Limb (tissue), 2 donors: ENCODE measurements around the gene EPHX1.
"Not testable (repeated sequence)": the region's sequence is repeated elsewhere in the genome, so short reads cannot be mapped to it uniquely, and the experiment has no call there.

Experiments
- DNase-seq, 2 donors: peaks; one replicate each; pipeline ENCODE4 v3.0.0-alpha.2; 2016; ENCODE audit errors: extremely low spot score in 2 of 2

The EPHX1 gene

DNA sequence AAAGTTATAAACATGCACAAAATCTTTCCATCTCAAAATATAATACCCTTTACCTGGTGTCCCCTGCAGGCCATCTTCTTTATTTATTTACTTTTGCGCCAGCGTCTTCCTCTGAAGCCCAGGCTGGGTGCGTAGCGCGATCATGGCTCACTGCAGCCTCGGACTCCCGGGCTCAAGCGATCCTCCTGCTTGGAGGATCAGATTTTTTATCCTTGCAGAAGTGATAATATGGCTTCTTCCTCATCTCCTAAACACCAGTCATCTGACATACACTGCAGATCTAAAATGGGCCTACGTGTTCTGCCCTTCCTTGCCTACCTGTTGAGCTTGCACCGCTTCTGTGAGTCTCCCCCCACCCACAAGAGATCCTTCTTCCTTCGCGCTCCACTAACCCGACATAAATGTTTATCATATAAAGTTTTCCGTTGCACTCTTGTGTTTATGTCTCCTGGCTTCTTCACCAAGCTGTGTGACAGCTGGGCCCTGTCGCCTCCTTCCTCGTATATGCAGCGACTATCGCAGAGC is 32.8 kb upstream of the EPHX1 start:
- no peak for DNase-seq

DNA sequence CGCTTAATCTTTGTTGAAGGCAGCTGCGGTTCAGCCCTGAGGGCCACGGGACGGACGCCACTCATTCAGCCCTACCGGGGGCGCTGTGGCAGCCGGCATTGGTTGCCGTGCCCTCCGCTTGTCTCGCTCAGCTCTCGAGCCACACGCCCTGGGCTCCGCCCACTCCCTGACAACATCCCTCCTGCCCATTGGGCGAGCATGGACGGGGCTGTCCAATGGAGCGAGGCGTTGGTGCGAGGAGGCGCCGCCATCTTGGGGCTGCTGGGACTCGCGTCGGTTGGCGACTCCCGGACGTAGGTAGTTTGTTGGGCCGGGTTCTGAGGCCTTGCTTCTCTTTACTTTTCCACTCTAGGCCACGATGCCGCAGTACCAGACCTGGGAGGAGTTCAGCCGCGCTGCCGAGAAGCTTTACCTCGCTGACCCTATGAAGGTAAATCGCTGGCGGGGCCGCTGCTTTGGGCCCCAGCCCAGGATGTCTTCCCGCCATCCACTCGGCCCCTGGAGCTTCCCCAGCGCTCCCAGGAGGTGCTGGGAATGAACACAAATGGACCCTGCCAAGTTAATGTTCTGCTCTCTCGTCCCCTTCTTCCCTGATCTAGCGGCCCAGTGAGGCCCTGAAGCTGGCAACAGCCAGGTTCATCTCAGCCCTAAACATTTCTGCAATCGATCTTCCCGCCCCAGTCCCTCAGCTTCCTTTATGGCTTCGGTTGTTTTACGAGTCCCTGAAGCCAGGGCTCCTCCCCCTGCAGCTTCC is 32.2 kb upstream of the EPHX1 start, which contains the start of gene SRP9:
SRP9 (plus strand) TSS at position 244 of the 754 bp plus-strand sequence; CDS start at position 359, 115 bp downstream.
- DNase-seq: peak; percentile 99

DNA sequence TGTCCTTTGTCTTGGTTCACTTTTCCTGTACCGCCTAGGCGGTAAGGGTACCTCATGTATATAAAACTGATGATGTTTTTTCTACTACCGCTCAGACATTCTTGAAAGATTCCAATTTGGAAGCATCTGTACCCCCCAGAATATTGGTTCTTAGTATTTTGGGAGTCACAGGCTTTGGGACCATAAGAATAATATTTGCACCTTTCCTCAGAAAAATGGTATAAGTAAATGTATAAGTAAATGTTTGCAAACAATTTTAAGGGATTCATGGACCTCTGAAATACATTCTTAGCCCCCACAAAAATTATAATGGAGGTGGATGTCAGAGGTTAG is 31.6 kb upstream of the EPHX1 start:
- DNase-seq: no peak

DNA sequence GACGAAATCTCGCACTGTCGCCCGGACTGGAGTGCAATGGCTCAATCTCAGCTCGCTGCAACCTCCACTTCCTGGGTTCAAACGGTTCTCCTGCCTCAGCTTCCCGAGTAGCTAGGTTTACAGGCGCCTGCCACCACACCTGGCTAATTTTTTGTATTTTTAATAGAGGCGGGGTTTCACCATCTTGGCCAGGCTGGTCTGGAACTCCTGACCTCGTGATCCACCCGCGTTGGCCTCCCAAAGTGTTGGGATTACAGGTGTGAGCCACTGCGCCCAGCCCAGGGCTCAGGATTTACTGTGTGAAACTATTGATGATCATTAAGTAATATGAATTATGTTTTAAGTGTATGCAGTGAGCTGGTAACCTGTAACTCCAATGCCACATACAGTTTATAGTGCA is 30.8 kb upstream of the EPHX1 start:
- not testable (repeated sequence) for DNase-seq

DNA sequence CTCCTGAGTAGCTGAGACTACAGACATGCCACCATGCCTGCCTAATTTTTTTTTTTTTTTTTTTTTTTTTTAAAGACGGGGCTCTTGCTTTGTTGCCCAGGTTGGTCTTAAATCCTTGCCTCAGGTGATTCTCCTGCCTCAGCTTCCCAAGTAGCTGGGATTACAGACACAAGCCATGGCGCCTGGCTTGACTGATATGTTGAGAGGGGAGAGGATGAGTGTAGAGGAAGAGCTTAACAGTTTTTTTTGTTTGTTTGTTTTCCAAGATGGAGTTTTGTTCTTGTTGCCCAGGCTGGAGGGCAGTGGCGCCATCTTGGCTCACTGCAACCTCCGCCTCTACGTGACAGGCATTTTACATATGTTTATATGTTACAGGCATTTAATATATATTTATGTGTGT is 29.8 kb upstream of the EPHX1 start:
- DNase-seq: no peak

DNA sequence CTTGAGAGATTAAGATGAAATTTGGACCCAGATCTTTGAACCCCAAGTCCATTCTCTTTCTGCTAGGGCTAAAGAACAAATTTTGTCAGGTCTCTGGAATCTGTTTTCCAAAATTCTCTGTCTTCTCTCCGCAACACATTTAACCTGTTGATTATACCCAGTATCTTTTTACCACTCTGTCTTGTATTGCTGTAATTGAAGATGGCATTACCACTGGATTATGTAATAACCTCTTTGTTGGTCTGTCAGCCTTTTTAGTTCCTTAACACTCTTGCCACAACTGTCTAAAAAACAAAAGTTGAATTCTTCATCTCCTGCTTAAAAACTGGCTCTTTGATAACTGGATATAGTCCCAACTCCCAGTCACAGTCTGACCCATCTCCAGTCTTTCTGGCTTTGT is 29.3 kb upstream of the EPHX1 start:
- DNase-seq: no peak

DNA sequence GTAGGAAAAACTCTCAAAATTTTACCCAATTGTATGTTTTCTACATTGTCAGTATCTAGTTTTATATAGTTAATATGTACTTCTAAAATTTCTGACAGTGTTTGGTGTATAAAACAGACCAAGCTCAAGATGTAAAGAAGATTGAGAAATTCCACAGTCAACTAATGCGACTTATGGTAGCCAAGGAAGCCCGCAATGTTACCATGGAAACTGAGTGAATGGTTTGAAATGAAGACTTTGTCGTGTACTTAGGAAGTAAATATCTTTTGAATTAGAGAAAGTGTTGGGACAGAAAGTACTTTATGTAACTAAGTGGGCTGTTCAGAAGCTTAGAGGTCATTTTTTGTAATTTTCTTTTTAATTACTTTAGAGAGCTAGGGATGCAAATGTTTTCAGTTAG is 20.8 kb upstream of the EPHX1 start:
- not testable (repeated sequence) for DNase-seq

DNA sequence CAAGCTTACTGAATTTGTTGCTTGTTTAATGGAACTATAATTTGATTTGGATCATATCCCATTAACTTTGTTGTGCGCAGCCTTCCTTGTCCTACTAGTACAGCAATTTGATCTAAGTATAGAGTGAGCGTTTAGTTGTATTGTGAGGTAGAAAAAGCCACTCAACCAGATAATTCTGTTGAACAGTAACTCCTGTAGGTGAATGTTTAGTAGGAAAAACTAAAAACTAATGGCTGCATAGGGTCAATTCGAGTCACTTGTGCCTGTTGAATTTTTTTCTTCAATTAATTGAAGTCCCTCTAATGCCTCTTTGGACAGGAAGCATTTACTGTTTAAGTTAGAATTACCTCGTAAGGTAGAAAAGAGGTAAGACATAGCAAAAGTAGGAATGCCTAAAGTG is 15.0 kb upstream of the EPHX1 start:
- DNase-seq: no peak

DNA sequence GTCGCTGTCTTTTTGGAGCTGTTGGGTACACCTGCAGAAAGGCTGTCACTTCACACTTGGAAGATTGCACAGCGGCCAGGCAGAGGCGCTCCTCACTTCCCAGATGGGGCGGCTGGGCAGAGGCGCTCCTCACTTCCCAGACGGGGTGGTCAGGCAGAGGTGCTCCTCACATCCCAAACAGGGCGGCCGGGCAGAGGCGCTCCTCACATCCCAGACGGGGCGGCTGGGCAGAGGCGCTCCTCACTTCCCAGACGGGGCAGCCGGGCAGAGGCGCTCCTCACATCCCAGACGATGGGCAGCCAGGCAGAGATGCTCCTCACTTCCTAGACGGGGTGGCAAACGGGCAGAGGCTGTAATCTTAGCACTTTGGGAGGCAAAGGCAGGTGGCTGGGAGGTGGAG is 13.8 kb upstream of the EPHX1 start:
- not testable (repeated sequence) for DNase-seq

DNA sequence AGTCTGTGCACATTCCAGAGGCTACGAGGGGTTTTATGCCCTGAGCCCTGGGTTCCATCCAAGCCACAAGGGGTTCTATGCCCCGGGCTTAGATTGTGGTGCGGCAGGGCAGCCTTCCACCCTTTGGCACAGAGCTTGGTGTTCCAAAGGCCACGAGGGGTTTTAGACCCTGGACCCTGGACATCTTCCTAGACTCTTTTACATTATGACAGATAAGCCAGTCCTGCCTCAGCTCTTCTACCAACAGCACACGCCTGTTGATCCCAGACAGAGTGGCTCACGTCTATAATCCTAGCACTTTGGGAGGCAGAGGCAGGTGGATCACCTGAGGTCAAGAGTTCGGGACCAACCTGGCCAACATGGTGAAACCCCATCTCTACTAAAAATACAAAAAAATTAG is 8.8 kb upstream of the EPHX1 start:
- not testable (repeated sequence) for DNase-seq

DNA sequence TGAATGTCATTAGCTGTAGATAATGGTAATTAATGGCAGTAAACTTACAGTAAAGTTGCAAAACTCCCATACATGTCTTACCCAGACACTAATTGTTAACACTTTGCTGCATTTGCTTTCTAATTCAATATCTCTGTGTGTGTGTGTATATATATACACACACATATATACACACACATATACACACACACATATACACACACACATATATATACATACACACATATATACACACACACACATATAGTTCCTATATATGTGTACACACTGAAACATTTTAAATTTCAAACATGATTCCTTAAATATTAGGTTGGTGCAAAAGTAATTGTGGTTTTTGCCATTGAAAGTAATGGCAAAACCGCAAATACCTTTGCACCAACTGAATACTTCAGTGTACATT is 3.7 kb upstream of the EPHX1 start:
- DNase-seq: no peak

DNA sequence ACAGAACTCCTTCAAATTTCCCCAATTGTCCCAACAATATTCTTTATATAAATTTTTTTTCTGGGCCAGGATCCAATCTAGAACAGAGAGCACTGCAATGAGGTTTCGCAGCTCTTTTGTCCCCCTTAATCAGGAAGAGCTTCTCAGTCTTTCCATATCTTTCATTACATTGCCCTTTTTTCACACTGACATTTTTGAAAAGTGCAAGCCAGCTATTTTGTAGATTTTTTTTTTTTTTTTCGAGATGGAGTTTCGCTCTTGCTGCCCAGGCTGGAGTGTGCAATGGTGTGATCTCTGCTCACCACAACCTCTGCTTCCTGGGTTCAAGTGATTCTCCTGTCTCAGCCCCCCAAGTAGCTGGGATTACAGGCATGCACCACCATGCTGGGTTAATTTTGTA is 3.2 kb upstream of the EPHX1 start:
- not testable (repeated sequence) for DNase-seq

DNA sequence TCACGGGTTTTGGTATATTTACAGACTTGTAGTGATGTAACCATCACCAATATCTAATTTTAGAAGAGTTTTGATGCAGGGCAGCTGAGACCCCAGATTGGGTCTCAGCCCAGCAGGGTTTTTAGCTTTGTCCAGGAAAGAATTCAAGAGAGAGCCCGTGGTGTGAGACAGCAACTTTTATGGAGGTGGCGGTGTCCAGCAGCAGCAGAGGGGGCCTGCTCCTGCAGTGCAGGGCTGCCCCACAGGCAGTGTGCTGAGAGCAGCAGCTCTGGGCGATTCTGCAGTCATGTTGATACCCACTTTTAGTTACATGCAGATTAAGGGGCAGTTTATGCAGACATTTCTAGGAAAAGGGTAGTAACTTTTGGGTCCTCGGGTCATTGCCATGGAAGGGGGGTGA is 1.8 kb upstream of the EPHX1 start:
- no peak for DNase-seq

DNA sequence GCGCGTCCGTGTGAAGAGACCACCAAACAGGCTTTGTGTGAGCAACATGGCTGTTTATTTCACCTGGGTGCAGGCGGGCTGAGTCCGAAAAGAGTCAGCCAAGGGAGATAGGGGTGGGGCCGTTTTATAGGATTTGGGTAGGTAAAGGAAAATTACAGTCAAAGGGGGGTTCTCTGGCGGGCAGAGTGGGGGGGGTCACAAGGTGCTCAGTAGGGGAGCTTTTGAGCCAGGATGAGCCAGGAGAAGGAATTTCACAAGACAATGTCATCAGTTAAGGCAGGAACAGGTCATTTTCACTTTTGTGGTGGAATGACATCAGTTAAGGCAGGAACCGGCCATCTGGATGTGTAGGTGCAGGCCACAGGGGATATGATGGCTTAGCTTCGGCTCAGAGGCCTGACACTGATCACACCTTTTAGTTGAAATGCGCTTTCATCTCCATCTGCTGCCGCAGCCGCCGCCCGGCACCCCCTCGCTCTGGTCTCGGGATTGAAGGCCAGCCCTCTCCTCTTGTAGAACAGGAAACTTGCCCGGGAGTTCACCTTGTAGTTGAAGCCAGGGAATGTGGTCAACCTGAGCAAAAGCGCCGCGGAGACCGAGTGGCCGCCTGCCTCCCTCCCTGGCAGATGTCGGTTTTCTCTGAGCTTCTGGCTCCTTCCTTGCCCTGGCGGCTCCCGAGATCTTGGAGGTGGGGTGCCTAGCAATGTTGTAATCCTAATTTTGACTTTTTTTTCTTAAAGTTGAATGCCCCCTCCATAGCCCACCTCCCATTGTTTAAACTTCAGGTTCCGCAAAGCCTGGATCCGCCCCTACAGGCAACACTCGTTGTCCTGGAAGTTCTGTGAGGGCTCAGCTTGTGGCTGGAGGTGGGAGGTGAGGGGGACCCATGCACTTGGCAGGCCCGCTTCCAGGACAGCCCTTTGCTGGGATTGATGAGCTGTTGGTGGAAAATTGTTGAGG is 935 bp downstream of the EPHX1 start:
- DNase-seq: peak in 1 of 2 donors; percentile 60

DNA sequence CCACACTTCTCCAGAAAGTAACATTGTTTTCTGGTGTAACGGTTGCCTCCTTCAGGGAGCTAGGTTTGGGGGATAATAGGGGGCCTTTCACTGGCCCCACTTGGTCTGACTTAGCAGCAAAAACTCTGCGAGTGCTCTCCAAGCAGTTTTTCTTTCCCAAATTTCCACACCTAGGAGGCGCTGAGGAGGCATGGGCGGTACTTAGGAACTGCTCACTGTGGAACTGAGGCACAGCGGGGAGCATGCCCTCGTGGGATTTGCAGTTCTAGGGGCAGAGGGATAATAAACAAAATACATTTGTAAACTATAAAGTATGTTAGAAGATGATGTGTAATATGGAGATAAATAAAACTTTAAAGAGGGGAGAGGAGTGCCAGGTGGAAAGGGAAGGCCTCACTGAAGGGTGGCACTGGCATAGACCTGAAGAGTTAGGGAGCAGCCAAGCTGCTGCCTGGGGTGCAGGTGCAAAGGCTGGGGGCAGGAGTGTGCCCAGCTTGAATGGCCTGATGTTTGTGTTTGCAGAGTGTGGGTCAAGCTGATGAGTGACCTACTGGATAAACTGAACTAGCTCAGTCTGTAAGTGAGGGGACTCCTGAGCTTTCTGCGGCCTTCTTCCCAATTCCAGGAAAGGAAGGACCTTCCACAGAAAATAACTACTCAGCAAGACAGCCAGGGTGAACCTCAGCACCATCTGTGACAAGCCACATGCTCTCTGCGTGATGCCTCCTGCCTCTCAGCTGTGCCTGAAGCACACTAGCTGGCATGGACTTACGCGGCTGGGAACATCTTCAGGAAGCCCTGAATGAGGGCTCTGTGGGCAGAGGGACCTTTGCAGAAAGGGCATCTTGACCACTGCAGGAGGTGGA is 1.9 kb downstream of the EPHX1 start:
- DNase-seq: no peak

DNA sequence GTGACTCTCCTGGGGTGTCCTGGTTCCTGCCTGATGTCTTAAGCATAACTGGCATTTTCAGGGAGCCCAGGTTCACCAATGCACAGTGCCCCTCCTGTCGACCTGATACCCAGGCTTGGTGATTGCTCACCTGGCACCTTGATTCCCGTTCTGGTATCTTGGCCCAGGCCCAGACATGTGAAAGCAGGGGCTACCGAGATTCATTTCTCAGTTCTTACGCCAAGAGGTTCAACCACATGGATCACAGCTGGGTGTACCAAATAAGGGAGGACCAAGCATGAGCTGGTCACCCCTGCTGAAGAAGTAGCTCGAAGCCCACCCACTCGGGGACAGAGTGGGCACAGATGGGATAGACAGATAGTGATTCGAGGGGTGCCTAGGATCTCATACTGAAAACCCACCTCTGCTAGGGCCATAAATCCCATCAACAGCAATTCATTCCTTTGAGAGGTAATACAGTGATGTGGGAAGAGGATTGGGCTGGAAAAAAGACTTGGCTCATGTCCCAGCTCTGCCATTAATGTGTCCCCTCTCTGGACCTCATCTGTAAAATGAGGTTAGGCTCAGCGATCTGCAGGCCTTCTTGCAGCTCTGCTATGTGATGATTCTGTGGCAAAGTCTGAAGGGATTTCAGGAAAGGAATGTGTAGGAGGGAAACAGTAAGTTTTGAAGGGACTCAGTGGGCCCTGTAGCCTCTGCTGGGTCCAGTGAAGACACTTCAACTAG is 2.7 kb downstream of the EPHX1 start:
- DNase-seq: no peak

DNA sequence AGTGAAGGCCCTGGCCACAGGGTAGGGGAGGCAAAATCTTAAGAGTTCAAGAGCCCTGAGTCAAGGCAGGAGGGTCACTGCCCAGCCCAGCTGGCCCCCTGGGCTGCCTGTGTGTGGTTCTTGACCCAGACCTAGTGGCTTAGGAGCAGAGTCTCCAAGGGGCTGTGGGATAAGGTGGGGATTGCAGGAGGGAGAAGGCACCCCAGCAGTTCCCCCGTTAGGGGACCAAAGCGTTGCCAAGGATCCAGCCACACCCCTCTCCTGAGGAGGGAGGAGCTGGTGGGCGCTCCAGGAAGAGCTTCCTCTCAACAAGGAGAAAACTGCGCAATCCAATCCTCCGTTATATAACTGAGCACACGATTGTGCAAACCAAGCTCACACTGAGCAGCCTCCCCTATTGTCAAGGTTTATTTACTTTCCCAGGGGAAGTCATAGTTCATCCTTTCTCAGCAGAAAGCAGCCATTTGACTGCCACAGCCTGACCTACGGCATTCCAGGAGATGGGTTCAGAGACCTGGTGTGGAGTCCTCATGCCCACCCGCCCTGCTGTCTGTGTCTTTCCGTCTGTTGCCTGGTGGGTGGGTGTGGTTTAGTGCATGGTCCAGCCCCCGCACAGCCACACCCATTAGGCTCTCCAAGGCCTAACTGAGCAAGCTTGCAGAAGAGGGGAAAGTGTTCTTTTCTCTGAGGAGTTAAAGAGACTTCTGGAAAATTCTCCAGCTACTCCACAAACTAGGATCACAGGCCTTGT is 3.5 kb downstream of the EPHX1 start:
- DNase-seq: no peak

DNA sequence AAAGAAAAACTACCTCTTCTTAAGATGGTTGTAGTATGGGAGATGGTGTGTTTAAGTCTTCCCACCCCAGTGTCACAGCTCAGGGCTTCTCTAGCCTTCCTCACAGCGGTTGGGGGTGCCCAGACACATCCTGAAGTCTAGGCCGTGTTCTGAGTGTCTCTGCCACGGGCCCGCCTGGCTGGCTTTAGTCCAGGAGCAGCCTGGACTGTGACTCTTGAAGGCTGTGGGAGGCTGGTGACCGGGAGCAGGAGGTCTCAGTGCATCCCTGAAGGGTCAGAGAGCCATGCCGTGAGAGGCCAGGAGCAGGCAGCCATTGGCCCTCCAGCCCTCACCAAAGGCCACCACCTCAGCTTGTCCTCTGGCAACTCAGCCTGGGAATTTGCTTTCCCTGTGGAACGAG is 4.5 kb downstream of the EPHX1 start:
- DNase-seq: no peak

DNA sequence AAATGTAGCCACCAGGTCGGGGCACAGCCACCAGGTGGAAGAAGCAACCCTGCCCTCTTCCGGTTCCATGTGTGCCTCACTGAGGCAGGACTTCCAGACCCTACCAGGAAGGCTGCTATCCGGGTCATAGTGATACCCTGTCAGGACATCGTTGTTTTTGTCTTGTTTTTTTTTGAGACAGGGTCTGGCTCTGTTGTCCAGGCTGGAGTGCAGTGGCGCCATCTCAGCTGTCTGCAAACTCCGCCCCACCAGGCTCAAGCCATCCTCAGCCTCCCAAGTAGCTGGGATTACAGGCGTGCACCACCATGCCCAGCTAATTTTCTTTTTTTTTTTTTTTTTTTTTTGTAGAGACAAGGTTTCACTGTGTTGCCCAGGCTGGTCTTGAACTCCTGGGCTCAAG is 5.2 kb downstream of the EPHX1 start:
- not testable (repeated sequence) for DNase-seq
